GM18870 (cell line): ENCODE data around the gene IL17RC.
"Not testable (repeated sequence)": the region's sequence is repeated elsewhere in the genome, so short reads cannot be mapped to it uniquely, and the experiment has no call there.

ENCODE experiments used
- ATAC-seq: cut with Tn5 transposase; IDR thresholded peaks from one replicate; pipeline ENCODE4 v1.9.1; 2021; ENCODE audit warnings: moderate library complexity; ENCODE audit not compliant: unreplicated experiment

The IL17RC gene, protein sequence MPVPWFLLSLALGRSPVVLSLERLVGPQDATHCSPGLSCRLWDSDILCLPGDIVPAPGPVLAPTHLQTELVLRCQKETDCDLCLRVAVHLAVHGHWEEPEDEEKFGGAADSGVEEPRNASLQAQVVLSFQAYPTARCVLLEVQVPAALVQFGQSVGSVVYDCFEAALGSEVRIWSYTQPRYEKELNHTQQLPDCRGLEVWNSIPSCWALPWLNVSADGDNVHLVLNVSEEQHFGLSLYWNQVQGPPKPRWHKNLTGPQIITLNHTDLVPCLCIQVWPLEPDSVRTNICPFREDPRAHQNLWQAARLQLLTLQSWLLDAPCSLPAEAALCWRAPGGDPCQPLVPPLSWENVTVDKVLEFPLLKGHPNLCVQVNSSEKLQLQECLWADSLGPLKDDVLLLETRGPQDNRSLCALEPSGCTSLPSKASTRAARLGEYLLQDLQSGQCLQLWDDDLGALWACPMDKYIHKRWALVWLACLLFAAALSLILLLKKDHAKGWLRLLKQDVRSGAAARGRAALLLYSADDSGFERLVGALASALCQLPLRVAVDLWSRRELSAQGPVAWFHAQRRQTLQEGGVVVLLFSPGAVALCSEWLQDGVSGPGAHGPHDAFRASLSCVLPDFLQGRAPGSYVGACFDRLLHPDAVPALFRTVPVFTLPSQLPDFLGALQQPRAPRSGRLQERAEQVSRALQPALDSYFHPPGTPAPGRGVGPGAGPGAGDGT

DNA sequence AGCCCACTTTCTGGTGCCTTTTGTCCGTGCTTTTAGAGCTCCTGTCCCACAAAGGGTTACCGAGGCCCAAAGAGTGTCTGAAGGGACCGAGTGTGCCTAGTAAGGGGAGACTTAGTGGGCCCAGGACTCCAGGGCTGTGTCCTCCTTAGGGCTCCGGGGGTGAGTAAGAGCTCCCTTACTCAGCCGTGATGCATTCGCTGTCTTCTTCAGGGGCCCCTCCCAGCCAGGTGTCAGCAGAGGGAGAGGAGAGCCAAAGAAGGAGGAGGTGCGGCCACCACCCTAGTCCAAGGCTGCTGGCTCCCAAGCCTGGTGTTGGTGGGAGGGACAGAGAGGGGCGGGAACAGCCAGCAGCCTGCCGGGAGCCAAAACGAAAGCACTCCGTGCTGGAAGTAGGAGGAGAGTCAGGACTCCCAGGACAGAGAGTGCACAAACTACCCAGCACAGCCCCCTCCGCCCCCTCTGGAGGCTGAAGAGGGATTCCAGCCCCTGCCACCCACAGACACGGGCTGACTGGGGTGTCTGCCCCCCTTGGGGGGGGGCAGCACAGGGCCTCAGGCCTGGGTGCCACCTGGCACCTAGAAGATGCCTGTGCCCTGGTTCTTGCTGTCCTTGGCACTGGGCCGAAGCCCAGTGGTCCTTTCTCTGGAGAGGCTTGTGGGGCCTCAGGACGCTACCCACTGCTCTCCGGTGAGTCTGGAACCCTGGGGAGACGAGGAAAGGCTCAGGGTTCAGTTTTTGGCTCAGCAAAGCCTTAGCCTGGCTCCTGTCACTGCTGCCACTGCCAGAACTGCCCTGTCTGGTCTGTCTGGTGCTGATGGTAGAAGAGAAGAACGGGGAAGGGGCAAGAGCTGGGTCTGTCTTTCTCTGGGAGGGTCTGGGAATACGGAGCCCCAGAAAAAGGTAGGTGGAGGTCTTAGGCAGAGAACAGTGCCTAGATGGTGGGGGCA lies at the start of gene IL17RC:
IL17RC (plus strand) TSS at position 365 of the 947 bp plus-strand sequence; CDS start at position 583, 218 bp downstream.
- ATAC-seq, result no peak

DNA sequence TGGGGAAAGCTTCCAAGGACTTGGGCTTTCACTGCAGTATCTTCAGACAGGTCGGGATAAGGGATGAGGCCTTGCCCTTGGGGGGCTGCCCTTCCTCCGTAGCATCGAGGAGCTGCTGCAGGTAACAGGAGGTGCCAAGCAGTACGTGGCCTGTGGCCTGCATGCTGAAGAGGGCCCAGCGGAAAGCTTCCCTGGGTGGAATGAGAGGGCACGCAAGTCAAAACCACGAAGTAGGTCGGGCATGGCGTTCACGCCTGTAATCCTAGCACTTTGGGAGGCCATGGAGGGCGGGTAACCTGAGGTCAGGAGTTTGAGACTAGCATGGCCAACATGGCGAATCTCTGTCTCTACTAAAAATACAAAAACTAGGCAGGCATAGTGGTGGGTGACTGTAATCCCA lies 49.8 kb upstream of the IL17RC start:
- no peak for ATAC-seq

DNA sequence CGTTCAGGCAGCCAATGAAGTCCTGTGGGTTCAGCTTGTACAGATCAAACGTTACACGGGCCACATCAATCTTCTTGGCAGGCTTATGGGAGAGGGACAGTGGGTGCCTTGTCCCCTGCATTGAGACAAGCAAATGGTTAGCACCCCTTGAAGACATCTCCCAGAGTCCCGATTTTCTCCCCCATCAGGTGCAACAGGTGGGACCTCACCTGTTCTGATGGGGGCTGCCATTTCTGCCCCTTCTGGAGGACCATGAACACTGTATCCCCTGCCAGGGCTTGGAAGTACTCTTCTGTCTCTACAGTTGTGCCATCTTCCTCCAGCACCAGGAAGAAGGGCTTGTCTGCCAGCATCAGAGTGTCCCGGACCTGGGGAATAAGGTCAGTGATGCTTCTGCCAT lies 46.9 kb upstream of the IL17RC start:
- no peak for ATAC-seq

DNA sequence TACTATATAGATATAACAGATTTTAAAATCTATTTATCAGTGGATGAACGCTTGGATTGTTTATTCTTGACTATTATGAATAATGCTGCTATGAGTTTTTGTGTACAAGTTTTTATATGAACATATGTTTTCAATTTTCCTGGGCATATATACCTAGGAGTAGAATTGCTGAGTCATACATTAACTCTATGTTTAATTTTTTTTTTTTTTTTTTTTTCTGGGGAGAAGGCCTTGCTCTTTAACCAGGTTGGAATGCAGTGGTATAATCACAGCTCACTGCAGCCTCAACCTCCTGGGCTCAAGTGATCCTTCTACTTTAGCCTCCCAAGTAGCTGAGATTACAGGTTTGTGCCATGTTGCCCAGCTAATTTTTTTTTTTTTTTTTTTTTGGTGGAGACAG lies 45.9 kb upstream of the IL17RC start:
- no peak for ATAC-seq

DNA sequence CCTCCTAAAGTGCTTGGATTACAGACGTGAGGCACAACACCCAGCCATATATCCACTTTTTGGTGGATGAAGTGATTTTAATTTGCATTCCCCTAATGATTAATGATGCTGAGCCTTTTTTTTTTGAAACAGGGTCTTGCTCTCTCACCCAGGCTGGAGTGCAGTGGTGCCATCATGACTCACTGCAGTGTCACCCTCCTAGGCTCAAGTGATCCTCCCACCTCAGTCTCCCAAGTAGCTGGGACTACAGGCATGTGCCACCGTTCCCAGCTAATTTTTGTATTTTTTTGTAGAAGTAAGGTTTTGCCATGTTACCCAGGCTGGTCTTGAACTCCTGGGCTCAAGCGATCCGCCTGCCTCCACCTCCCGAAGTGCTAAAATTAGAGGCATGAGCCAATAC lies 44.8 kb upstream of the IL17RC start:
- not testable (repeated sequence) for ATAC-seq

DNA sequence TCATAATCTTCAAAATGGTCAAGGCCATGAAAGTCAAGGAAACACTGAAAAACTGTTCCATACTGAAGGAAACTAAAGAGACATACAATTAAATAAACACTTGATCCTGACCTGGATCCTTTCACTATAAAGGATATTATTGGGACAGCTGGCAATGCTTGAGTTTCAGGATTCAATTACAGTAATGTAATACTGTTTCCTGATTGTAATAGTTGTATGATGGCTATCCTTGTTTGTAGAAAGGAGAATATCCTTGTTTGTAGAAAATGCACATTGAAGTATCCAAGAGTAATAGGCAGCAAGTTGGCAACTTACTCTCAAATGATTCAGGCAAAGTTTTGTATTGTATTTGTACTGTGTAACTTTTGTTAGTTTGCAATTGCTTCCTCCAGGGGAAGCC lies 41.5 kb upstream of the IL17RC start:
- no peak for ATAC-seq

DNA sequence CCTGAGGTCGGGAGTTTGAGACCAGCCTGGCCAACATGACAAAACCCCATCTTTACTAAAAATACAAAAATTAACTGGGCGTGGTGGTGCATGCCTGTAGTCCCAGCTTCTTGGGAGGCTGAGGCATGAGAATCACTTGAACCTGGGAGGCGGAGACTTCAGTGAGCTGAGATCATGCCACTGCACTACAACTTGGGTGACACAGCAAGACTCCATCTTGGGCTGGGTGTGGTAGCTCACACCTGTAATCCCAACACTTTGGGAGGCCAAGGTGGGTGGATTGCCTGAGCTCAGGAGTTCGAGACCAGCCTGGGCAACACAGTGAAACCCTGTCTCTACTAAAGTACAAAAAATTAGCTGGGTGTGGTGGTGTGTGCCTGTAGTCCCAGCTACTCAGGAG lies 40.6 kb upstream of the IL17RC start:
- not testable (repeated sequence) for ATAC-seq

DNA sequence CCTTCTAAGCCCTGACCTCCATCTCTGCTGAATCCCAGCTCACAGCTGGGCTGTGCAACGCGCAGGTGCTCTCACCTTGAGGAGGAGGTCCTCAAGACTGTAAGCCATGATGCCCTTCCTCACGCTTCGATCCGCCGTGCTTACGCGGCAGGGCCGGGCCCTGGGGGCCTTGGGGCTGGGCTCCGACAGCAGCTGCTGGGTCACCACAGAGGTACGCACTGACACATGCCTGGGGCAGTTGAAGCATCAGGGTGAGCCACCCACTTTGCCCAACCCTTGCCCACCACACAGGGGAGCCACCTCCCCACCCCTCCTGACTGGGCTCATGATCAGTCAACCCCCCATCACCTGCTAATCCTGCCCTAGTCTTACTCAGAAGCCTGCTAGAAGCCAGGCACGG lies 39.9 kb upstream of the IL17RC start:
- no peak for ATAC-seq

DNA sequence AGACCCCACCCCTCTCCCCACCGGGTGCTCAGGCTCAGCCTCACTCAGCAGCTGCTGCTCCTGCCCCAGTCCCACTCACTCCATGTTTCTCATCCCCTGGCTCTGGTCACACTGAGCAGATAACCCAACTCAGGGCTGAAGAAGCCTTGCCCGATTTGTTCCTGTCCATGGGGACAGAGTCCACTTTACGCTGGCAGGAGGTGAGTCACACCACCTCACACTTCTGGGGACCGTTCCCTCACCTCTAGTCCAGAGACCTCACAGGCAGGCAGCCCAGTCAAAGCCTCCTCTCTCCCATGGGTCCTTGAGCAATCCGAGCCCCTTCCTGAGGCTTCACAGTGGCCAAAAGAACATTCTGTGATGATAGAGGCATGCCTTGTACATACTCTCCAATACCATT lies 38.2 kb upstream of the IL17RC start:
- ATAC-seq, result no peak

DNA sequence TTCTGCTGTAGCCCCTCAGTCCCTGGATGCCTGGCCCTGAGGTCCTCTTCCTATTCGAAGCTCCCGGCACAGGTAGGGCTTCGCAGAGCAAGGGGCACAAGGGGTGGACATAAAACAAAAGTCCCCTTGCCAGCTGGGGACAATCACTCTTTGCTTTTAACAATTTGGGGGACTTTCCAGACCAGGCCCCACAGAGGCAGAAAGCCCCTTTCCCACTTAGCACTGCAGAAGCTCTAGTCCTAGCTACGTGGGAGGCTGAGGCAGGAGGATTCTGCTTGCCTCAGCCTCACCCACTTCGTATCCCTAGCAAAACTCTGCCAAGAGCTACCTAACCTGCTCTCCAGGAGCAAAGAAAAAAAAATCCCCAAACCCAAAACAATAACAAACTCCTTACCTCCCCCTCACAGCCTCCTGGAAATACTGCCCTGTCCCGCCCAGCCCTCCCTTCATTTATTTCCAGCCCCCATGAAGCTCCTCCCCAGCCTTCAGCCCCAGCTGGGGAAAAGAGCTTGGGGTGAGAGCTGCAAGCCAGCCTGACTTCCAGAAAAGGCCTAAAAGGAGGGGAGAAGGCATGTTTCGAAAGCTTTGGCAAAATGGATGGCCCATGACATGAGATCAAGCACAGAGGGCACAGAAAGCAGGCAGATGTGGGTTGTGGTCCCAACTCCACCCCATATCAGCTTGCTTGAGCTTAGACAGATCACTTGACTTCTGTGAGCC lies 36.9 kb upstream of the IL17RC start, which contains the start of gene CIDEC:
CIDEC (minus strand) TSS at position 424 of the 720 bp plus-strand sequence. CDS start 1,767 bp downstream, outside the sequence.
- no peak for ATAC-seq

DNA sequence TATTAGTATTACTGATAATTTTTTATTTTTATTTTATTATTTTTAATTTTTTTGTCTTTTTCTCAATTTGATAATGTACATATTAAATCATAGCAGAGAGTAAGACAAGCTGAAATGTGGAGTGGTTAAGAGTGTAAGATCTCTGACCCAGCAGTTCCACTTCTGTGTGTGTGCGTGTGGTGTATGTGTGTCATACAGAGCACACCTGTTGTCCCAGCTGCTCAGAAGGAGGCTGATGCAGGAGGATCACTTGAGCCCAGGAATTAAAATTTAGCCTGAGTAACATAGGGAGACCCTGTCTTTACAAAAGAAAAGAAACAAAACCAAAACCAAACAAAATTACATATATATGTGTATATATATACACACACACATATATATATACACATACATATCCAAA lies 35.5 kb upstream of the IL17RC start:
- ATAC-seq, result no peak

DNA sequence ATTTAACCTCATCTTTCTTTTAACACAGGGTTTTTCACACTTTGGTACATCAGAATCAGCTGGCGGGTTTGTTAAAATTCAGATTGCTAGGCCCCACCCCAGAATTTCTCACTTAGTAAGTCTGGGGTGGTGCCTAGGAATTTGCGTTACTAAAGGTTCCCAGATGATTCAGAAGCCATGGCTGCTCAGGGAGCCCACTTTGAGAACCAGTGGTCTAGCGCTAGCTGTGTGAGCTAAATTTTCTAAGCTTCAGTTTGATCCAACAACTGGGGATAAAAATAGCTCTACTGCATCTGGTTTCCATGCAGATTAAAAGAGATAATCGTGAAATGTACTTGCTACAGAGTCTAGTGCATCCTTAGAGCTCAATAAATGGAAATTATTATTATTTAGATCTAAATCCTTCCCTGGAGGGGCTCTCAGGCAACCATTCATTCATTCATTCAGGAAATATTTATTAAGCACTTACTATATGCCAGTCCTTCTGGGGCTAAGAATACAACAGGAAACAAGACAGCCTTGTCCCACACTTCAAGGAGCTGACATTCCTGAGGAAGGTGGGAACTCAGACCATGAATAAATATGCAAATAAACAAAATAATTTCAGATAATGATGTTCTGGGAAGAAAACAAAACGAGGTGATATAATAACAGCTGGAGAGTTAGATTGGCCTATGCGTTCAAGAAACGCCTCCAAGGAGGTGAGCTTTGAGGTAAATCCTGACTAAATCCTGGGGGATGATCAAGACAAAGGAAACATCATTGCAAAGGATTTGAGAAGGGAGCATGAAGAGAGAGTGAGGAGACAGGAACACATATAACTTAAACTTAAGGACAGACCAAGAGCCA lies 33.0 kb upstream of the IL17RC start:
- ATAC-seq, result no peak

DNA sequence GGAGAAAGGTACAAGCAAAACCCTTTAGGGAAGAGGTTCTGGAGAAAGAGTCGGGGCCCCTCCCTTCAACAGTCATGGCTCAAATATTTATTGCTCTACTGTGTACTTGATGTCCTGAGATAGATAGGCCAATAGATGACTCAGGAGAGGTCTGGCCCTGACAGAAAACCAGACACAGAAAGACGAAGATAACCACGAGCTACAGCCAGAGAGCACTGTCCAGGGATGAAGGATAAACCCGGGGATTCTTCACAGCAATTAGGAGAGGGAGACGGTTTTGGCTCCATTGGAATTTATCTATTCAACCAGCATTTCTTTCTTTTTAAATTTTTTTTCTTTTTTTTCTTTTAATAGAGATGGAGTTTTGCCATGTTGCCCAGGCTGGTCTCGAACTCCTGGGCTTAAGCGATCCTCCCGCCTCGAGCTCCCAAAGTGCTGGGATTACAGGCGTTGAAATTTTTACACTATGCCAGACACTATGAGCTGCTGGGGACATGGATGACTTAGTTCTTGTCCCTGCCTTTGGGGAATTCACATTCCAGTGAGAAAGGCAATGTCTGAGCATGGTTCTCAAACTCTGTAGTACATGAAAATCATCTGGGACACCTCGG lies 32.2 kb upstream of the IL17RC start:
- no peak for ATAC-seq

DNA sequence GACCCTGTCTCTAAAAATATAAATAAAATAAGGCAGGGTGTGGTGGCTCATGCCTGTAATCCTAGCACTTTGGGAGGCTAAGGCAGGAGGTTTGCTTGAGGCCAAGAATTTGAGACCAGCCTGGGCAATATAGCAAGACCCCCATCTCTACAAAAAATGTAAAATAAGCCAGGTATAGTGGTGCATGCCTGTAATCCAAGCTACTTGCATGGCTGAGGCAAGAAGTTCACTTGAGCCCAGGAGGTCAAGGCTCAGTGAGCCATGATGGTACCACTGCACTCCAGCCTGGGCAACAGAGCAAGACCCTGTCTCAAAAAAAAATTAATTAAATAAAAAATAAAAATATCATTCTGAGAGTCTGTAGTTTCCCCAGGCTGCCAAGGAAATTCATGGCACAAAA lies 30.6 kb upstream of the IL17RC start:
- no peak for ATAC-seq

DNA sequence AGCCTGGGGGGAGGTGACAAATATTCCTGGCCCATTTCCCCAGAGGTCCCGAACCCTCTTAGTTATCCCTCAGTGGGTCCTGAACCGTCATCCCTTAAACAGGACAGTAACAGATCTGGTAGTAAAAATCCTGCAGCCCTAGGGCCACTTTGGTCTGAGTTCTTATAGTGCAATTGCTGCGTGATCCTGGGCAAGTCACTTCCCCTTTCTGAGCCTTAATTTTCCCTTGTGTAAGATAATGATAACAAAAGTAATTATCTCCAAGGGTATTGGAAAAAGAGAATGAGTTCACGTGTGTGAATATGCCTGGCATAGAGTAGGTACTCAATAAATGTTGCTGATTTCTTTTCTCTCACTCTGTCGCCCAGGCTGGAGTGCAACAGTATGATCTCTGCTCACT lies 29.4 kb upstream of the IL17RC start:
- ATAC-seq, result no peak

DNA sequence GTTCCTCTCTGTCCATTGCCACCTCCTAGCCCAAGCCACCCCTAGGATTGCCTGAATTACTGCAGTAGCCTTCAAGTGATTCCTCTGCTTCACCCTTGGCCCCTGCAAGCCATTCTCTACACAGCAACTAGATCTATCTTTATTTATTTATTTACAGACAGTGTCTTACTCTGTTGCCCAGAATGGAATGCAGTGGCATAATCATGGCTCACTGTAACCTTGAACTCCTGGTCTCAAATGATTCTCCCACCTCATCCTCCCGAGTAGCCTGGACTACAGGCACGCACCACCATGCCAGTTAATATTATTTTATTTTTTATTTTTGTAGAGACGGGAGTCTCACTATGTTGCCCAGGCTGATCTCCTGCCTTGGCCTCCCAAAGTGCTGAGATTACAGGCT lies 28.4 kb upstream of the IL17RC start:
- ATAC-seq, result no peak

DNA sequence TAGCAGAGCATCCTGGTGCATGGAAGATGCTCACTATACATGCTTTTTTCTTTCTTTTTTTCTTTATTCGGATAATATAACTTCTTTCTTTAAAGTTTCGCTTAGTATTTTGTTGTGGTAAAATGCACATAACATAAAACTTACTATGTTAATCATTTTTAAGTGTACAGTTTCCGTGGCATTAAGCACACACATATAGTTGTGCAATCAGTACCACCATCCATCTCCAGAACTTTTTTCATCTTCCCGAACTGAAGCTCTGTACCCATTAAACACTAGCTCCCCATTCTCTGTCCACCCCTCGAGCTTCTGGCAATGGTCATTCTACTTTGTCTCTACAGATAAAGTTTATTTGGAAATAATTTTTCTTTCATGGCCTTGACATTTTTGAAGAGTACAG lies 27.5 kb upstream of the IL17RC start:
- ATAC-seq, result no peak

DNA sequence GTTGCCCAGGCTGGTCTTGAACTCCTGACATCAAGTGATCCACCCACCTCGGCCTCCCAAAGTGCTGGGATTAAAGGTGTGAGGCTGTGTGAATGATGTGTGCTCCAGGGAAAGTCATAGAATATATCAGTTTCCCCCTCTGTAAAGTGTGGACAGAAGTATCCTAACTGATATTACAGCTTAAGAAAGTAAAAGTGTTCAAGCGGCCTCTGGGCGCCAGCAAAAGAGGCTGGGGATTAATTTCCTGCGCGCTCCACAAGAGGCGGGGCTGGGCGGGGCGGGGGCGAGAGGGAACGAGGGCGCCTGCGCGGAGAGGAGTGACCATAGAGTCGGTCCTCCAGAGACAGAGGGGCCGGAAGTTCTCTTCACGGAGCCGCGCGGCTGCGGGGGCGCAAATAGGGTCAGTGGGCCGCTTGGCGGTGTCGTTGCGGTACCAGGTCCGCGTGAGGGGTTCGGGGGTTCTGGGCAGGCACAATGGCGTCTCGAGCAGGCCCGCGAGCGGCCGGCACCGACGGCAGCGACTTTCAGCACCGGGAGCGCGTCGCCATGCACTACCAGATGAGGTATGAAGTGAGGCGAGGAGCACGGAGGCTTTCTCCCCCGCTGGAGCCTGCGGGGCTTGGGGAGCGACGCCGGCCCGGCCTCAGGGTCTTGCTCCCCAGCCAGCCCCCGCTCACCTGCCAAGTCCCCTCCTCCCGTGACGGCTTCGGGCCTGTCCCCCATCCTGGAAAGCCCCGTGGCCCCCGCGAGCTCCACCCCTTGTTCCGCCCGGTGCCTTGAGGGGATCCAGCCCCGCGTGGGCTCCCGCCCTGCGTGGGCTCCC lies 26.4 kb upstream of the IL17RC start, which contains the start of gene JAGN1:
JAGN1 (plus strand) TSS at position 362 of the 823 bp plus-strand sequence; CDS start at position 475, 113 bp downstream.
- peak; percentile 52 for ATAC-seq
